ENCODE data around the gene AP5S1.
A peak's percentile ranks its signal among the peaks of the same experiment; 100 is the strongest.
"Not testable (repeated sequence)": the region's sequence is repeated elsewhere in the genome, so short reads cannot be mapped to it uniquely, and the experiment has no call there.

The AP5S1 gene, protein sequence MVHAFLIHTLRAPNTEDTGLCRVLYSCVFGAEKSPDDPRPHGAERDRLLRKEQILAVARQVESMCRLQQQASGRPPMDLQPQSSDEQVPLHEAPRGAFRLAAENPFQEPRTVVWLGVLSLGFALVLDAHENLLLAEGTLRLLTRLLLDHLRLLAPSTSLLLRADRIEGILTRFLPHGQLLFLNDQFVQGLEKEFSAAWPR

DNA sequence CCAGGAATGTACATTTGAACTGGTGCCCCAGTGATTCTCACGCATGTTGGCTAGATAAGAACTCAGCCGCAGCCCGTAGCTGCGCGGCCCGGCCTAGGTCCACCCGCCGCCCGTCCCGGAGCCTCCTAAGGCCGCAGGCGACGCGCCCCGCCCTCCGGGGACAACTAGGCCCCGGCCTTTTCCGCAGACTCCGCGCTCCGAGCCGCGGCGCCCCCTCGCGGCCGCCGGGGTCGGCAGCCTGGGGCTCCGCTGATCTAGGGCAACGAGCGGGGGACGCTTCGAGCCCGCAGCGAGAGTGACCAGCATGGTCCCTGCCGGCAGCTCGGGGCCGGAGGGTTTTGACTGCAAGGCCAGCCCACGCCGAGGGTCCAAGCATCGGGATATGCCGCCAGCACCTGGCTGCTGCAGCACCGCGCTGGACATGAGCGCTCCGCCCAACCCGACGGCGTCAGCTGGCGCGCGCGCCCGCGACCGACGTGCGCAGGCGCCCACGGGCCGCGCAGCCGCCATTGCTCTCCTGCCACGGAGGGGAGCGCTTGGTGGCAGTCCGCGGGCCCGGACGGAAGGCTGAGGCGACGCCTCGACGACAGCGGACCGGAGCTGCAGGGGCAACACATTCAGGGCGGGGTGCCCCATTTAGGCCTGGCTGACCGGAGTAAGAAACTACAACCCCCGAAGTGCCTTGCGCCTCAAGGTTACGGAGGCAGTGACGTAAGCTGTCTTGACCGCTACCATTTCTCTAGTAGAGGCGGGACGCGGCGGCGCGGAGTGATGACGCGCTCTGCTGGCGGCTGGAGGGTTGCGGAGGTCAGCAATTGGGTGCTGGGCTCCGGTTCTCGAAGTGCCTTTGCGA is at the start of gene AP5S1:
Gene AP5S1 (plus strand): TSS at position 500 of the 853 bp plus-strand sequence. CDS start 1,571 bp downstream, outside the sequence.
- peak; percentile 96 for DNase-seq

DNA sequence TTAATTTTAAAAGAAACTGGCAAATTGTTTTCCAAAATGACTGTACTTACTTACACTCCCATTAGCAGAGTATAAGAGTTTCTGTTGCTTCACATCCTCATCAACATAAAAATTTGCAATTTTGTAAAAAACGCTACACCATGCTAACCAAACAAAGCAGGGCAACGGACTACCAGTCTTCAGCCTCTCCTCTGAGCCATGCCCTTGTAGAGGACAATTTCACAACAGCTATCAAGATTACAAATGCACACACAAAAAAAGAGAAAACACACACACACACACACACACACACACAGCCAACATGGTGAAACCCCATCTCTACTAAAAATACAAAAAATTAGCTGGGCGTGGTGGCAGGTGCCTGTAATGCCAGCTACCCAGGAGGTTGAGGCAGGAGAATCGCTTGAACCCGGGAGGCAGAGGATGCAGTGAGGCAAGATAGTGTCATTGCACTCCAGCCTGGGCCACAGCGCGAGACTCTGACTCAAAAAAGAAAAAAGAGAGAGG is 48.7 kb upstream of the AP5S1 start:
- DNase-seq: no peak

DNA sequence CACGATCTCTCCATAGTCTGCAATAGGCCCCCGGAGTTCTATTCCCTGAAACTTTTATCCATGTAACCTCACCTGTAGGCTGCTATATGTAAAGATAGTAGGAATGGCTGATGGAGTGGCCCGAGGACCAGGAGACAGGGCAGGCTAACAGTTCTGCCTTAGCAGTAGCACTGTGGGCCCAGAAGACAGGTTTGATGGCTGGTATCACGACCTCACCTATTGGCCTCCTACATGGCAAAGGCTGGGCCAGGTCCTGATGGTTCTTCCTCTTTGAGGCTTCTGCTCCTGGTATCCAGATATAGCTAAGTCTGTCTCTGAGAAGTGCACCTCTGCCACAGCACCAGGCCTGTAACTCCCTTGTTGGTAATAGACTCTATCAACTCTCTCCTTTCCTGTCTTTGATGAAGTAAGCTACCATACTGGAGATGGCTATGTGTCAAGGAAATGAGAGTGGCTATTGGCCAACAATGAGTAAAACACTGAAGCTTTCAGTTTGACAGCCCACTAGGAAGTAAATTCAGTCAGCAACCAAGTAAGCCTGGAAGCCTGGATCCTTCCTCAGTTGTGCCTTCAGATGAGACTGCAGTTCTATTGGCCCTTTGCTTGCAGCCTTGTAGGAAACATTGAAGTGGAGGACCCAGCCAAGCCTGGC is 44.8 kb upstream of the AP5S1 start:
- no peak for DNase-seq

DNA sequence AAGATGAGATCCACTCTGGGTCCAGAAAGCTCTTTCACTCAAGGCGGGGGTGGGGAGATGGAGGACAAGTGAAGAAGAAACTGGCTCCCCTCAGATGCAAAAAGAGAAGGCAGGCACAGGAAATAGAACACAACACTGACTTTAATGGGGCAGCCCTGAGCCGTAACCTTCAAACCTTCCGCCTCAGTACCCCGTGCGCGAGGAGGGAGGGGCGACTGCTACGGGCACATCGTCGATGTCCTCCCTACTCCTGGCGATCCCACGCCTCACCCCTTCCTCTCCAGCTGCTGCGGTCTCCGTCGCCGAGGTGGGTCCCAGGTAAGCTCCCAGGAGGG is 43.0 kb upstream of the AP5S1 start:
- DNase-seq: no peak

DNA sequence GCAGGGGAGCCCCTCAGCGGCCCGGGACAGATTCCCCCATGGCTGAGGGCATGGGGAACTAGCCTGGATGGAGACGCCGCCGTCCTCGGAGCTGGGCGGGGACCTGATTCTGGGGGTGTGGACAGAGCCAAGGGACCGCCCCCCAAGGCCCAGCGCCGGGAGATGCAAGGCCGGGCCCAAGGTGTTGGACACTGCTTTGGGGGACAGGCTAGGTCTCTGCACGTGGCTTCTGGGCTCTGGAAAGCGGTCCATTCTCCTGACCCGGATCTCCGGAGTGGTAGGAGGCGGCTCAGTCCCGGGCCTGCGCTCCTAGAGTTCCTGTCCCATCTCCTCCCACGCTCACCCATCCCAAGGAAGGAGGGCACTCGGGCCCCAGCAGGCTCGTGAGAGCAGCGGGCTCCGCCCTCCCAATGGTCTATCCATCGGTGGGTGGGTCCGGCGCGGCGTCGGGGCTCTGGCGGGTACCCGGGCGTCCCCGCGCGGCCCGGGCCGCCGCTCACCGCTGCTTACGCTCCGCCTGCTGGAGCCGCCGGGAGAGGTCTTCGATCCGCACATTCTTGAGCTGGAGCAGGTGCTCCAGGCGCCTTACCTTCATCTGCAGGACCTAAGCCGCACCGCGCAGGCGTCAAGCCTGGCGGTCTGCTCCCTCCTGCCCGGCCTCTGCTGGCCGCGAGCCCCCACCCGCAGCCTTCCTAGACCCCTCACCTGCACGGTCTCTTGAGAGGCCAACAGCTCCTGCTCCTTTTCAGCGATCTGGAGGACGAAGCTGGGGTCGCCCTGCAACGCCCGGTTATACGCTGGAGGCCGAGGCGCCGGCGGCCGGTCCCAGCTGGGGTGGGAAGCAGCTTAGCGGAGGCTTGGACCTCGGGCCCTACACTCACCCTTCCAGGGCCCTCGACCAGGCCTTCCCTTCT is 42.4 kb upstream of the AP5S1 start:
- DNase-seq: peak; percentile 48

DNA sequence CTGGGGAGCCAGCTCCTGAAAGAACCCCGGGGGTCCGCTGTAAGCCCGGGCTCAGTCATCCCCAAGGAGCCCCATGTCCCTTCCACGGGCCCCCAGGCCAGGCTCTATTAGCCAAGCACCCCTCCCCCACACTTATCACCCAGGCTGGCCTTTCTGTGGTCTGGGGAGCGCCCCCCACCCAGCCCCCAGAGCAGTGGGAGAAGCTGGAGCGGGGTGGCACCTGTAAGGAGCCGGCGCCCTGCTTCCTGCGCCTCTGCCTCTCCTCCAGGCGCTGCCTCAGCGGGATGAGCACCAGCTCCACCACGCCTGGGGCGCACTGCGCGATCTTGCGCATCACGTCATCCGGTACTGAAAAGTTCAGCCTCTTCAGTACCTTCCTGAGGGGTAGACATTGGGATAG is 41.4 kb upstream of the AP5S1 start:
- no peak for DNase-seq

DNA sequence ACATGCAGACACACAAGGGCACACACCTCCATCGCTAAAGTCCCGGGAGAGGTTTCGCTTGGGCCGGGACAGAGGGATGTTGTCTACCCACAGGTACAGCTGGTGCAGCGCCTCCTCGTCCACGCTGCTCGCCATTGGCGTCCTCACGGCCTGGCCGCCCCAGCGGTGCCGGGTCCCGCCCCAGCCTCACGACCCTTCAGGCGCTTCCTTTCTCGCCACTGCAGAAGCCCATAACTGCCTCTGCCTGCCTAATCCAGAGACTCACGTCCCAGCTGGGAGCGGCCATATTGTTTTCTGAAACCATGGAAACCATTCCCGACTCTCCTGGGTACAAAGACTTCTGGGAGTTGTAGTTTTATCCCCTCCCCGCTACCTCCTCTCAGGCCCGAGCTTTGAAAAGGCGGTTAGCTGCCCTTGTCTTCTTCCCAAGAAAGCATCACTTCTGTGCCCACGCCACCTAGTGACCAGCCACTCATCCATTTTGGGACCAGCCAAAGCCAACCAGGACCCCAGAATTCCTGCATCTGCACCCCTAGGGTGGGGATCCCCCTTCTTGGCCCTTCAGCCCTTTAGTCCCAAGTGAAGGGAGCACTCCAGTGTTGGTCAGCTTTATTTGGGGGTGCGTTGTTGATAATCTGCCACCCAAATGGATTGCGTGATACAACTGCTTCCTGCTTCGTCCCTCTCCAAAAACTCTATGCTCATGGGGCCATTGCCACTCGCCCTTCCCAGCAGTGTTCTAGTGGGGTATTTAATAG is 39.0 kb upstream of the AP5S1 start, which contains the start of gene SPEF1:
Gene SPEF1 (minus strand): TSS at position 296 of the 758 bp plus-strand sequence. CDS start 161 bp downstream, at position 135.
- DNase-seq: peak; percentile 93

DNA sequence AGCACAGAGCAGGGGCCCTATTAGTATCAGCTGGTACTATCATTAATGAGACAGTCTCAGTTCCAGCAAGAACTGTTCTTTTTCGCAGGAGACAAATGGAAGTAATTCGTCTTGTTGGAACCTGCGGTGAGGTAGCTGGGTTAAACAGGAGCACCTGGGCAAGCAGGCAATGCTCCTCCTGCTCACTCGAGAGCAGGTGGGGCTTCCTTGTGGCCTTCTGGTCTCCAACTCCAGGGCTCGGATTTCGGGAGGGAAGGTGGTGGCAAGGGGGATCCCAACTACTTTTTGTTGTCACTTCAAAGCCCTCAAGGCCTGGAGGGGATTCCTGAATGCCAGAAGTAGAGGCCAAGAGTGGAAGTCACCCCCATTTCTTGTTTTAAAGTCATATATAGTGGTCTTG is 37.8 kb upstream of the AP5S1 start:
- DNase-seq: no peak

DNA sequence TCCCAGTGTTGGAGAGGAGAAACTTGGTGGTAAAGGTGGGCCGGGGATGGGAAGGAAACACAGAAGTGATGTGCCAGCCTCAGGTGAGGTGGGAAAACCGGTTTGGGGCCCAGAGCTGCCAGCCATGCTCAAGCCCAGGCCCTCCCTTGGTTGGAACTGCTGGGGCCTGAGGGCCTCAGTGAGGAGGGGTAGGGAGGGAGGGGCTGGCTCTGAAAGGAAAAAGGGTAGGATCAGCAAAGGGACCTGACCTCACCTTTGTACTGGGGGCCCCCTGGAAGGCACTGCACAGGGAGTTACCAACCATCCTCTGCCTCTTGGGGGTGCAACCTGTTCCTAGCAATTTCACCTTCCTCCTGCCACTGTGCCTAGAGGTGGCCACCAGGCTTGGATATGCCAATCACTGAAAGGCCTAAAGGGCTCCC is 37.3 kb upstream of the AP5S1 start:
- DNase-seq: no peak

DNA sequence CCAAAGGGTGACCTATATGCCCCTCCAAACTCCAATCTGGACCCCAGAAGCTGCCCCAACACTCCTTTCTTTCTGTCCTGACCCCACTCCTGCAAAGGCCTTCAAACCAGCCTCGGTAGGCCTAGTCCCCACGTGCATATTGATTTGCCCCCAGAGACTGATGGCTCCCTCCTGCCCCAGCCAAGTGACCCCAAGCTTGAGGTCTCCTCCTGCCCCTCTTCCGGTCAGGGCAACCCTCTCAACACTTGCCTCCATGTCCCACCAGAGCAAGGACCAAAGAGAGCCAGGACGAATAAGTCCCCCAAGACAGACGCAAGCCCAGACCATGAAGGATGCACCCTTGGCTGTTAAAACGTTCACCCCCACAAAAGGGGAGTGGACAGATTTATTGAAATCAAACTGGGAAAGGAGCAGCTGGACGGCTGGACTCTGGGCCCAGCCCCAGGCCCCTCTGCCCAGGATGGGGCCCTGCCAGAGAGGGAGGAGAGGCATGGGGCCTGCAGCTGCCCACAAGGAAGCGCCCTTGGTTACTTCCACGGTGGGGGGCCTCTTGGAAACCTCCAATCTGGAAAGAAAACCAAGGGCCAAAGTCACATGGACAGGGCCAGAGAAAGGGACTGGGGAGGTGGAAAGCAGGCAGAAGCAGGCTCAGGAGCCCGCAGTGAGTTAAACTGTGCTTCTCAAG is 36.7 kb upstream of the AP5S1 start:
- no peak for DNase-seq

DNA sequence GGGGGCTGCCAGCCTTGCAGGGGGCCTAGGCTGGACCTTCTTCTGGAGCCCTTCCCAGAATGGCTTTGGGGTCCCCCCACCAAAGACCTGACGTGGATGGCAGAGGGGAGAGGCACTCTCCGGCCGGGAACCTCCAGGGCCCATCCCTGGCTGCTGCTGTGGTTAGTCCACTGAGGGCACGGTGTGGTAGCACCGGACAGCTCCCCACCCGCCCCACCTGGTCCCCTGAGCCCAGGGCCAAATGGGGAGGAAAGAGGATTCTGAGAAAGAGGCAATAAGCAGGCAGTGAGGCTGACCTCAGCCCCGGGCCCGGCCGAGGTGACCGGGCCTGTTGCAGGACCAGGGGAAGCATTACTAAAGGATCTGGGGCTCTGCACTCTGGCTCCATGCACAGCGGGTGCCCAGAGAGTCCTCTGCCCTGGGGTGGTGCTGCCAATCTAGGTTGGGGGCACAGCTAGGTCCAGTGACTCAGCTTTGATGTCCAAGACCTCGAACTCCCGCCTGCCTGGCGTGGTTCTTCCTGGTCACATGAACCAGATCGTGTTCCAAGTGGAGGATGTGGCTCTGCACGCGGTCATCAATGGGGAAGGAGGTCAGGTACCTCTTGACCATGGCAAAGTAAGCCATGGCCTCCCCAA is 36.0 kb upstream of the AP5S1 start:
- no peak for DNase-seq

DNA sequence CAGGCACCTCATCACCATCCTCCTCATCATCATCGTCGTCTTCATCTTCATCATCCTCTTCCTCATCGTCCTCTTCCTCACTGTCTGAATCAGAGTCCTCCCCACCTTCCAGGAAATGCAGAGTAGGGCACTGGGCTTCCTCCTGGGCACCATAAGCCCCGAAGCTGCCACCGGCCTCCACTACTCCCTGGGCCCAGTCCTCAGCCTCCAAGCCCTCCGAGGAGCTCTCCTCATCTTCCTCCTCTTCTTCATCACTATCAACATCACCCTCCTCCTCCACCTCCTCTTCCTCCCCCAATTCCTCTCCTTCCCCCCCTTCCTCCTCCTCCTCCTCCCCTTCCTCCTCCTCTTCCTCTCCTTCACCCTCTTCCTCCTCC is 35.5 kb upstream of the AP5S1 start:
- DNase-seq: no peak

DNA sequence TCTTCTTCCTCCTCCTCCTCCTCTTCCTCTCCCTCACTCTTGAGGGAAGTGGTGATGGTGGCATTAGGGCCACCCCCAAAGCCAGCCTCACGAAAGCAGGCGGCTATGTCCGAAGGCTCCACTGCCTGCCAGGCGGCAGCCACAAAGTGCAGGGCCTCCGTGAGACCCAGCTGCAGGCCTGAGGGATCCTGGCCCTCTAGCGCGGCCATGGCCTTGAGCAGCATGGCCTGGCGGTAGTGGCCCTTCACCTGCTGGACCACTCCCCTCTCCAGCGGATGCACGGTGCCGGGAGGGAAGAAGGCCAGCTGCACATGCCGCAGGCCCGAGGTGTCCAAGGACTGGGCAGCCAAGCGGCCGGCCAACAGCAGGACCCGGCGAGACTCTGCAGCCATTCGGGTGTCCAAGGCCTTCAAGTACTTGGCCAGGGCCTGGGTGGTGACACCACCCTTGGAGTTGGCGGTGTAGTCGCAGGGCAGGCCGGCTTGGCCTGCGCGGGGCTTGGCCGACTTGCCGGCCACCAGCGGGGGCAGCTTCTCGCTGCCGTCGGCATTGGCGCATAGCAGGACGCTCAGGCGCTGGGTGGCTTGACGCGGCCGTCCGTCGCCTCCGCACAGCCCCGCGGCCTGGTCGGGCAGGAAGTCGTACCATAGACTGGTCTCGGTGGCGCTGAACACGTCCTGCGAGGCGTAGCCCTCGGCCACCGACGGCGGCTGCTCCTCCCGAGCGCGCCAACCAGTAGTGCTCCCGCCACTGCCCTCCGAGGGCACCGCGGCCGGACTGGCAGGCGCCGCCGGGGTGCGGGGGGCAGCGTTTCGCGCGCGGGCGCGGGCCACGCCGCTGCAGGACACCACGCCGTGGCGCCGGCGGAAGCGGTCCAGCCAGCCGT is 34.9 kb upstream of the AP5S1 start:
- no peak for DNase-seq

DNA sequence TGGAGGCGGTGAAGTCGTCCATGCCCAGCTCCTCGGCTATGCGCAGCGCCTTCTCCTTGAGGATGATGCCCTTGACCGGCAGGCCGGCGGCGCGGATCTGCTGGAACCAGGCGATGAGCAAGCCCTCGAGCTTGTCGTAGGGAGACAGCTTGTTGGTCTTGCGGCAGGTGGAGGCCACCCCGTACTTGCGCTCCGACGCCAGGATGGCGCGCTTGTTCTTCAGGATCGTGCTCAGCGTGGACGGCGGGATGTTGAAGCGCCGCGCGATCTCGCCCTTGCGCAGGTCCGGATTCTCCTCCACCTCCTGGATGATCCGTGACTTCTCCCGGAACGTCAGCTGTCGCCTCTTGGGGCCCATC is 34.2 kb upstream of the AP5S1 start:
- DNase-seq: peak; percentile 55

DNA sequence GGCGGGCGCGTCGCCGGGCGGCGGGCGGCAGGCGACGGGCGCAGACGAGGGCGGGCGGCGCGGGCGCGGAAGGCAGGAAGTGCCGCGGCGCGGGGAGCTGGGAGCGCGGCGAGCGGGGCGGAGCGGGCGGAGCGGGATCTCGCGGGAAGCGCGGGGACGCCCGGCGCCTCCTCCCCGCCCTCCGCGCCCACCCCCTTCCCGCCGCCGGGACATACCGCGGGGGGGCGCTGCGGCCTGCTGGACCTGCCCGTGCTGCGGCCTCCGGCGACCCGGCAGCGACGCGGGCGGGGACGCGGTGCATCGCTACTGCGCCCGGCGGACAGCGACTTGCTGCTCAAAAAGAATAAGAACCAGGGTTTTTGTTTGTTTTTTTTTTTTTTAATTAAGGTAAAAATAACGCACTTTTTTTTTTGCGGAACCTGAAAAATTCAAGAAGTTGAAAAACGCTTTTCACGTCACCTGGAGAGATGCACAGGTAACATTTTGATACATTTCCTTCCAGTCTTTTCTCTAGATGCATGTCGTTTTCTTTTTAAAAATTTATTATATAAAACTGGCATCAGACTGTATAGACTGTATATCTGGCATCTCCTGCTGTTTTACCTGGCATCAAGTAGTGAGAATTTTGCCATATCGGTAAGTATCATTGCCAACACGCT is 33.6 kb upstream of the AP5S1 start, which contains the start of gene CENPB:
Gene CENPB (minus strand): TSS at position 76 of the 659 bp plus-strand sequence. CDS start 257 bp downstream, outside the sequence.
- peak; percentile 83 for DNase-seq

DNA sequence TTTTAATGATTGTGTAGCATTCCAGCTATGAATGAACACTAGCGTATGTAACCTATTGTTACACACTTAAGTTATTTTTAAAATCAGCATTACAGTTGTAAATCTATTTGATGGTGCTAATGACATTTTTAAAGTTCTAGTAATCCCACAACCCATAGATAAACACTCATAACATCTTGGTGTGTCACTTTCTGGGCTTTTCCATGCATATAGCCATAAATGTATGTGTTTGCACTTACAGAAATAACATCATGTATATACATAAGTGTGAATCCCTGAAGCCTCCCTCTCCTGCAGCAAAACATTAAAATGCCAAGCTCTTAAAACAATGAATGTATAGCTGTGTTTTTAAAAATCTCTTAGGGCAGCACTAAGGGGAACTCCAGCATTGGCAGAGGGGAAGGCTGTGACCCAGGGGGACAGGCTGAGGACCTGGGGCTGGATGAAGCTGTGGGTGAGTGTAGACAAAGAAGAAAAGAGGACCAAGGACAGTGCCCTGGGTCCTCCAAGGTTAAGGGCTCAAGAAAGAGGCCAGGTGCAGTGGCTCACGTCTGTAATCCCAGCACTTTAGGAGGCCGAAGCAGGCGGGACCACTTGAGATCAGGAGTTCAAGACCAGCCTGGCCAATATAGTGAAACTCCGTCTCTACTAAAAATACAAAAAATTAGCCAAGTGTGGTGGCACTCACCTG is 32.9 kb upstream of the AP5S1 start:
- DNase-seq: no peak

DNA sequence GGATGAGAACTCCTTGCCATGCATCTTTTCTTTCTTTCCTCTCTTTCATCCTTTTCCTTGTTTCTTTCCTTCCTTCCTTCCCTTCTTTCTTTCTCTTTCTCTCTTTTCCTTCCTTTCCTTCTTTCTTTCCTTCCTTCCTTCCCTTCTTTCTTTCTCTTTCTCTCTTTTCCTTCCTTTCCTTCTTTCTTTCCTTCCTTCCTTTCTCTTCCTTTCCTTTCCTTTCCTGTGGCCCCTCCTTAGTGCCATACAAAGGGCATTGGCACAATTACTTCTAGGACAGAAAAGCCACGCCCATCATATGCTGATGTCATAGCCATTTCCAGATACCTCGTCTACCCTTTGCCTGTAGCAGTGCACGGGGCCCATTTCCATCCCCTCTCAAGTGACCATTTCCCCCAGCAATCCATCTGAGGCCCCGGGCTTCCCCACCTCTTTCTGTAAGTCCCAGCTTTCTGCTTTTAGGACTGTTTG is 31.6 kb upstream of the AP5S1 start:
- DNase-seq: peak; percentile 54

DNA sequence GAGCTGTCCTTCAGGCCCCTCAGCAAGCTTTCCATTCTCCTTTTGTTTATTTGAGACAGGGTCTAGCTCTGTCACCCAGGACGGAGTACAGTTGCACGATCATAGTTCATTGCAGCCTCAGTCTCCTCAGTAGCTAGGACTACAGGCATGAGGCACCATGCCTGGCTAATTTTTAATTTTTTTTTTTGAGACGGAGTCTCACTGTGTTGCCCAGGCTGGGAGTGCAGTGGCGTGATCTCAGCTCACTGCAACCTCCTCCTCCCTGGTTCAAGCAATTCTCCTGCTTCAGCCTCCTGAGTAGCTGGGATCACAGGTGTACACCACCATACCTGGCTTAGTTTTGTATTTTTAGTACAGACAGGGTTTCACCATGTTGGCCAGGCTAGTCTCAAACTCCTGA is 31.1 kb upstream of the AP5S1 start:
- DNase-seq: not testable (repeated sequence)

Measured in hematopoietic multipotent progenitor cell treated with erythropoietin and hydrocortisone succinate and interleukin-3 and kit ligand, for 8 days (in vitro differentiated cells).